ENCODE measurements around the gene NGDN.

- no peak for TF ChIP-seq CTCF (IDR thresholded peaks at IDR 0.05; ENCODE audit: extremely low read depth in 1 of 2, insufficient read depth in 1 of 2, low read depth in 1 of 2, low read length in 2 of 2)
- no peak for TF ChIP-seq POLR2A (IDR thresholded peaks at IDR 0.05; ENCODE audit: low read depth, low read length)
- TF ChIP-seq JUN (IDR thresholded peaks at IDR 0.05; ENCODE audit: borderline replicate concordance, insufficient read depth, insufficient read length, low read depth): no peak
- no peak for TF ChIP-seq POLR2AphosphoS5 (IDR thresholded peaks at IDR 0.05; ENCODE audit: insufficient read depth, low read depth, low read length)
Observed at GRCh38 chr14:23486036-23486435, 16.5 kb downstream of the NGDN start.
